ENCODE measurements around the gene TUSC2.

Gene TUSC2, protein sequence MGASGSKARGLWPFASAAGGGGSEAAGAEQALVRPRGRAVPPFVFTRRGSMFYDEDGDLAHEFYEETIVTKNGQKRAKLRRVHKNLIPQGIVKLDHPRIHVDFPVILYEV

DNA sequence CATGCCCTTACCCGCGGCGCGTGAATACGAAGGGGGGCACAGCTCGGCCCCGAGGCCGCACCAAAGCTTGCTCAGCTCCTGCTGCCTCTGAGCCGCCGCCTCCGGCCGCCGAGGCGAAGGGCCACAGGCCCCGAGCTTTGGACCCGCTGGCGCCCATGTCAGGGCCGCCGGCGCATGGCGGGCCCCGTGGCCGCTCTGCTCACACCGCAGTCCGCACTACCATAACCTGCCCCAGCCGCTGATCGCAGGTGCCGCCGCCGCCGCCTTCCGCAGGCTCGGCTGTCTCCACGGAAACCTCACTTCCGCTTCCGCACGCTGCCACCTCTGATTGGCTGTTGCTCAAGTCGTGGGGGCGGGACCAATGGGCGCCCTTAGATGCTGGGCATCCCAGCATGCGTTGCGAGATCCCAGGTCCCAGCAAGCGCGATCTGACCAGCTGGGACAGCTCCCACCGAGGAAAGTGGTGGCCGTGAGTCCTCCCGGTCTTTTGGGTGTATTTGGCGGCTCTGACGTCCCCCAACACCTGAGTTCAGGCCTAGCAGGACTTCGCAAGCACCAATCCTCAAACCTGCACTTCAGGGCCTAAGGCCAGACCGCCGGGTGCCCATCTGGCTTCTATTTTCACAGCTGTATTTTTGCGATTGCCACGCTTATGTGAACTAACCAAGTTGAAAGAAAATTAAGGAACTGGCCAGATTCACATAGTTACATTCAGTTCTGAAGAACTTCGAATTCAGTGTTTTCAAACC, at the start of gene TUSC2:
TUSC2 (minus strand) TSS at position 281 of the 749 bp plus-strand sequence; CDS start at position 157, 124 bp downstream.
- Histone ChIP-seq H3K9me3 (ENCODE audit: insufficient read depth, low read length) (no peaks in the 10 kb centered on the region), H3K4me1 (ENCODE audit: low read length) (peaks cover 14% of the 10 kb centered on the region), H3K9ac (ENCODE audit: low read length) (peak within 1 kb of the TSS; percentile 81), H3K79me2 (ENCODE audit: low read length) (peaks cover 39% of the 10 kb centered on the region), H3K4me3 (ENCODE audit: low read length) (peak within 1 kb of the TSS; percentile 91), H2AFZ (ENCODE audit: low read depth, low read length) (no peak within 1 kb of the TSS), H3K27ac (ENCODE audit: low read length) (peak within 1 kb of the TSS; percentile 22), H3K4me2 (ENCODE audit: low read length) (peak within 1 kb of the TSS; percentile 93), H3K27me3 (ENCODE audit: low read depth, low read length) (no peaks in the 10 kb centered on the region), H4K20me1 (ENCODE audit: insufficient read depth, low read length) (peaks cover 2% of the 10 kb centered on the region; the same call in 1 of the 2 replicates), H3K36me3 (replicated peaks; ENCODE audit: low read depth, low read length) (peaks cover 38% of the 10 kb centered on the region)
- TF ChIP-seq, protein P1, sequence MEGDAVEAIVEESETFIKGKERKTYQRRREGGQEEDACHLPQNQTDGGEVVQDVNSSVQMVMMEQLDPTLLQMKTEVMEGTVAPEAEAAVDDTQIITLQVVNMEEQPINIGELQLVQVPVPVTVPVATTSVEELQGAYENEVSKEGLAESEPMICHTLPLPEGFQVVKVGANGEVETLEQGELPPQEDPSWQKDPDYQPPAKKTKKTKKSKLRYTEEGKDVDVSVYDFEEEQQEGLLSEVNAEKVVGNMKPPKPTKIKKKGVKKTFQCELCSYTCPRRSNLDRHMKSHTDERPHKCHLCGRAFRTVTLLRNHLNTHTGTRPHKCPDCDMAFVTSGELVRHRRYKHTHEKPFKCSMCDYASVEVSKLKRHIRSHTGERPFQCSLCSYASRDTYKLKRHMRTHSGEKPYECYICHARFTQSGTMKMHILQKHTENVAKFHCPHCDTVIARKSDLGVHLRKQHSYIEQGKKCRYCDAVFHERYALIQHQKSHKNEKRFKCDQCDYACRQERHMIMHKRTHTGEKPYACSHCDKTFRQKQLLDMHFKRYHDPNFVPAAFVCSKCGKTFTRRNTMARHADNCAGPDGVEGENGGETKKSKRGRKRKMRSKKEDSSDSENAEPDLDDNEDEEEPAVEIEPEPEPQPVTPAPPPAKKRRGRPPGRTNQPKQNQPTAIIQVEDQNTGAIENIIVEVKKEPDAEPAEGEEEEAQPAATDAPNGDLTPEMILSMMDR (IDR thresholded peaks at IDR 0.05; ENCODE audit: low read depth, low read length) = no peak
- no peak for TF ChIP-seq EZH2phosphoT487 (IDR thresholded peaks at IDR 0.05; ENCODE audit: low read depth)

DNA sequence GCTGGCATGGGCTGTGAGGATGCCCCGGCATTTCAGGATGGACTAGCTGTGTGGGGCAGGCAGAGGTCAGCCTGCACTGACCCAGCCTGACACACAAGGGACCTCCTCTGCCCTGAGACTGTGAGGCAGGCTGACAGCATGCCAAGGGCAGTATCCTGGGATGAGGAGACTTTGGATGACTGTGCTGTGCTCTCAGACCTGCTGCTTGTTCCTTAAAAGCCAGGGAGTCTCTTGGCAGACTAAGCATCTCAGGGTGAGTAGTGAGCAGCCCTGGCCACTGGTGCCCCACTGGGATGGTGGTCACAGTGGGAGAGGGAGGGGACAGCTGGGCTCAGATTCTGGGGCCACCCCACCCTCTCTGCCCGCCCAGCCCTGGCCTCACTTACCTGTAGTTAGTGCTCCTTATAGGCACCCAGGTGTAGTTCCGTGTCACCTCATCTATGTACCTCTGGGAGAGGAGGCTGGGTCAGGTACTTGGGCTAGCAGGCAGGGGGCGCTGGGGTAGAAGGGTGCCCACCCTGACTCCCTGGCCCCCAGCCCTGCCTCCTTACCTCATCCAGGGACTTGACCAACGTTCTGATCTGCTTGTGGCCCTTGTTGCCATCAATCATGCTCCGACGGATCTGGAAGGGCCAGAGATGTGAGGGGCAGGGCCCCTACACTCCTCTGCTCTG, 47.4 kb upstream of the TUSC2 start:
- Histone ChIP-seq H2AFZ (ENCODE audit: low read depth, low read length) (no peak overlapping the region), H3K27ac (ENCODE audit: low read length) (no peak overlapping the region), H3K9ac (ENCODE audit: low read length) (no peak overlapping the region), H3K79me2 (ENCODE audit: low read length) (no peaks in the 10 kb centered on the region), H4K20me1 (ENCODE audit: insufficient read depth, low read length) (no peaks in the 10 kb centered on the region), H3K9me3 (ENCODE audit: insufficient read depth, low read length) (no peaks in the 10 kb centered on the region), H3K36me3 (replicated peaks; ENCODE audit: low read depth, low read length) (no peaks in the 10 kb centered on the region), H3K27me3 (ENCODE audit: low read depth, low read length) (peaks cover 23% of the 10 kb centered on the region), H3K4me2 (ENCODE audit: low read length) (no peak overlapping the region), H3K4me3 (ENCODE audit: low read length) (no peak overlapping the region), H3K4me1 (ENCODE audit: low read length) (peaks cover 2% of the 10 kb centered on the region; the same call in 1 of the 2 replicates)
- TF ChIP-seq EZH2phosphoT487 (IDR thresholded peaks at IDR 0.05; ENCODE audit: low read depth) = no peak
- TF ChIP-seq, protein P1 (IDR thresholded peaks at IDR 0.05; ENCODE audit: low read depth, low read length) = peak; percentile 24

DNA sequence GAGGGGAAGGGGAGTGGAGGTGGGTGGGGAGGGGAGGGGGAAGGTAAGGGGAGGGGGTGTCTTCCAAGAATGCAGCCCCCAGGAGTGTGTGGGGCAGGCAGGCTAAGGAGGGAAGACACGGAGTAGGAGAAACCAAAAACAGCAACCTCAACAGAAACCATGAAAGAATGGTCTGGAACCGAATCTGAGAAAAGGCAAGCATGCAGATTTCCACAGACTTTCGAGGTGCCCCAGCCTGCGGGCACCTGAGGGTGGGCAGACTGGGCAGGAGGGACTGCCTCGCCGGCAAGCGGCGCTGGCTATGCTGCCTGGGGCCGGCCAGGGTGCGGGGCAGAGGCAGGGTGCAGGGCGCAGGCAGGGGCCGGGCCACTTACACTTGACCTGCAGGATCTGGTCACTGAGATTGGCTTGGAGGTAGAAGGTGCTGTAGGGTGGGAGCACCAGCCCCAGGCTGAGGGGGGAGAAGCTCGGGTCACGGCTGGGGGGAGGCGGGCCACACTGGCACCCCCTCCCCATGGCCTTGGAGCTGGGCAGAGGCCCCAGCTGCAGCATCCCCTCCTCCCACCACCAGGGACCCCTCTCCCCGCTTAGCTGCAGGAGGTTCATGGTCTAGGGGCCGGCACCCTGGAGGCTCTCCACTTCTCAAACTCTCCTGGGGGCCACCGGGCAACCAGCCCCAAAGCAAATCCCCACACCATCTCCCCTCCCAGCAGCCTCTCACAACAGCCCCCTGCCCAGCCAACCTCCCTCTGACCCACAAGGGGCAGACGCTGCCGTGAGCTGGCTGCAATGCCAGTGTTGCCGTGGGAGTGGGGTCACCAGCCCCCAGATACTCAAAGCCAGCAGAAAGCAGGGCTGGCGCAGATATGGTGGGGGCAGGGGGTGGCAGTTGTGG, 46.6 kb upstream of the TUSC2 start:
- H3K4me2 ChIP-seq (ENCODE audit: low read length) = no peak overlapping the region
- H3K4me1 ChIP-seq (ENCODE audit: low read length) = peaks cover 2% of the 10 kb centered on the region; the same call in 1 of the 2 replicates
- H3K79me2 ChIP-seq (ENCODE audit: low read length) = no peaks in the 10 kb centered on the region
- no peak overlapping the region for H3K27ac ChIP-seq (ENCODE audit: low read length)
- H3K4me3 ChIP-seq (ENCODE audit: low read length) = no peak overlapping the region
- H2AFZ ChIP-seq (ENCODE audit: low read depth, low read length) = no peak overlapping the region
- H3K9ac ChIP-seq (ENCODE audit: low read length) = no peak overlapping the region
- H3K27me3 ChIP-seq (ENCODE audit: low read depth, low read length) = peaks cover 23% of the 10 kb centered on the region
- TF ChIP-seq EZH2phosphoT487 (IDR thresholded peaks at IDR 0.05; ENCODE audit: low read depth) = no peak
- TF ChIP-seq, protein P1 (IDR thresholded peaks at IDR 0.05; ENCODE audit: low read depth, low read length) = no peak
- no peaks in the 10 kb centered on the region for H4K20me1 ChIP-seq (ENCODE audit: insufficient read depth, low read length)
- no peaks in the 10 kb centered on the region for H3K36me3 ChIP-seq (replicated peaks; ENCODE audit: low read depth, low read length)
- no peaks in the 10 kb centered on the region for H3K9me3 ChIP-seq (ENCODE audit: insufficient read depth, low read length)

All from OCI-LY3 (cell line).